ENCODE results near the gene S100A3. TPM values are rescaled to one million over a fixed set of nuclear protein-coding genes. Genes with fewer than 3 reads are reported as not detected.
"Not testable (repeated sequence)": the region's sequence is repeated elsewhere in the genome, so short reads cannot be mapped to it uniquely, and the experiment has no call there.

Gene S100A3
- total RNA-seq, 2 donors from 2014 or later: 0.61 TPM; not detected in 1

GRCh38 chr1:153587314-153587713 is 38.3 kb upstream of the S100A3 start:
- intact Hi-C loops (cut with DNase I): no loop called here
- Histone ChIP-seq H3K9me3 (no peaks in the 10 kb centered on the region), H3K4me3 (no peak overlapping the region), H3K4me1 (no peaks in the 10 kb centered on the region), H3K27ac (no peak overlapping the region), H3K9ac (ENCODE audit: low read depth in 2 of 2, low read length in 2 of 2) (no peak overlapping the region), H3K27me3 (no peaks in the 10 kb centered on the region), H3K36me3 (no peaks in the 10 kb centered on the region)
- DNase-seq: no peak
- TF ChIP-seq CTCF (IDR thresholded peaks at IDR 0.05): no peak

DNA sequence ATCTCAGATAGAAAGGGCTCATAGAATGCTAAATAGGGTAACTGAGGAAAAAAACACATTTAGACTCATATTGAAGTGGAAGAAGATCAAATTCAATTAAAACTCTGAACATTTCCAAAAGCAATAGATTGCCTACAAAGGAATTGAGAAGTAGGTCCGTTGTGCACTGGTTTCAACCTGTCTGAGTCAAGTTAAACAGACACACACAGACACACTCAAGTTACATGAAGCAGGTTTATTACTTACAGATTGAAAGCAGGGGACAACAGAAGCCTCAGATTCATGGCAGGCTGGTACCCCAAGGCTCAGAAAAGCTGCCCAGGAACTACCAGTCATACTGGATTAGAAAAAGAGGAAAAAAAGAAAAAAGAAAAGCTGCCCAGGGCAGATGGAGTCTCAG is 37.3 kb upstream of the S100A3 start:
- no peak overlapping the region for H3K9ac ChIP-seq (ENCODE audit: low read depth in 2 of 2, low read length in 2 of 2)
- intact Hi-C loops (cut with DNase I): no loop called here
- H3K27me3 ChIP-seq: no peaks in the 10 kb centered on the region
- no peak for DNase-seq
- no peaks in the 10 kb centered on the region for H3K36me3 ChIP-seq
- no peak for TF ChIP-seq CTCF (IDR thresholded peaks at IDR 0.05)
- H3K27ac ChIP-seq: no peak overlapping the region
- no peaks in the 10 kb centered on the region for H3K4me1 ChIP-seq
- no peak overlapping the region for H3K4me3 ChIP-seq
- no peaks in the 10 kb centered on the region for H3K9me3 ChIP-seq

- intact Hi-C loops (cut with DNase I): no loop called here
- no peaks in the 10 kb centered on the region for H3K4me1 ChIP-seq
- H3K4me3 ChIP-seq: no peak overlapping the region
- TF ChIP-seq CTCF (IDR thresholded peaks at IDR 0.05): no peak
- no peak for DNase-seq
- no peak overlapping the region for H3K27ac ChIP-seq
- no peak overlapping the region for H3K9ac ChIP-seq (ENCODE audit: low read depth in 2 of 2, low read length in 2 of 2)
- H3K9me3 ChIP-seq: no peaks in the 10 kb centered on the region
- no peaks in the 10 kb centered on the region for H3K36me3 ChIP-seq
- no peaks in the 10 kb centered on the region for H3K27me3 ChIP-seq
Observed at GRCh38 chr1:153585006-153585405, 35.9 kb upstream of the S100A3 start.

DNA sequence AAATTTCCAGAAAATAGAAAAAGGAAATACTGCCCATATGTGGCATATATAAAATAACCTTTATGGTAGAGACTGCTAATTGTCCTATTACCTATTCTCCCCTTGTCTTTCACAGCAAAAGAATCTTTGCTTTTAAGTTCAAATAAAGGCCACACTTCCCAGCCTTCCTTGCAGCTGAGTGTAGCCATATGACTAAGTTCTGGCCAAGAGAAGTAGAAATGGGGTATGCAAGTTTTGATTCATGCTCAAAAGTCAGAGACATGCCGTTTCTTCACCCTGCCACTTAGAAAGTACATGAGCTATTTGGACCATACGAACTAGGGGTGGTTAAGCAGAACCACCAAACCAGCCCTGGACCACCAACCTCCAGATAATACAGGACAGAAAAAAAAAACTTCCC is 34.9 kb upstream of the S100A3 start:
- no peak overlapping the region for H3K27ac ChIP-seq

DNA sequence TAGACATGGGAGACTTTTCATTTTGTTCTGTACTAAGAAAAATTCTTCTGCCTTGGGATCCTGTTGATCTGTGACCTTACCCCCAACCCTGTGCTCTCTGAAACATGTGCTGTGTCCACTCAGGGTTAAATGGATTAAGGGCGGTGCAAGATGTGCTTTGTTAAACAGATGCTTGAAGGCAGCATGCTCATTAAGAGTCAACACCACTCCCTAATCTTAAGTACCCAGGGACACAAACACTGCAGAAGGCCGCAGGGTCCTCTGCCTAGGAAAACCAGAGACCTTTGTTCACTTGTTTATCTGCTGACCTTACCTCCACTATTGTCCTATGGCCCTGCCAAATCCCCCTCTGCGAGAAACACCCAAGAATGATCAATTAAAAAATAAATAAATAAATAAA is 34.5 kb upstream of the S100A3 start:
- H3K27ac ChIP-seq; H3K9ac ChIP-seq (ENCODE audit: low read depth in 2 of 2, low read length in 2 of 2); H3K36me3 ChIP-seq; H3K9me3 ChIP-seq; intact Hi-C loops (cut with DNase I); H3K4me3 ChIP-seq; H3K27me3 ChIP-seq; H3K4me1 ChIP-seq; DNase-seq: not testable (repeated sequence)

More for the DNA sequence above, 34.9 kb upstream of the S100A3 start:
- H3K9ac ChIP-seq (ENCODE audit: low read depth in 2 of 2, low read length in 2 of 2): no peak overlapping the region
- no peak overlapping the region for H3K4me3 ChIP-seq
- H3K36me3 ChIP-seq: no peaks in the 10 kb centered on the region
- H3K4me1 ChIP-seq: no peaks in the 10 kb centered on the region
- no peaks in the 10 kb centered on the region for H3K9me3 ChIP-seq
- no peaks in the 10 kb centered on the region for H3K27me3 ChIP-seq
- TF ChIP-seq CTCF (IDR thresholded peaks at IDR 0.05): no peak
- intact Hi-C loops (cut with DNase I): no loop called here
- DNase-seq: no peak

GRCh38 chr1:153582836-153583235 is 33.8 kb upstream of the S100A3 start:
- H3K4me1 ChIP-seq; H3K36me3 ChIP-seq; H3K4me3 ChIP-seq; H3K27me3 ChIP-seq; H3K9ac ChIP-seq (ENCODE audit: low read depth in 2 of 2, low read length in 2 of 2); DNase-seq; intact Hi-C loops (cut with DNase I); H3K27ac ChIP-seq; H3K9me3 ChIP-seq: not testable (repeated sequence)

- no peak for TF ChIP-seq CTCF (IDR thresholded peaks at IDR 0.05)
- Histone ChIP-seq H3K9ac (ENCODE audit: low read depth in 2 of 2, low read length in 2 of 2) (no peak overlapping the region), H3K9me3 (no peaks in the 10 kb centered on the region), H3K27me3 (no peaks in the 10 kb centered on the region), H3K27ac (no peak overlapping the region), H3K36me3 (no peaks in the 10 kb centered on the region), H3K4me1 (no peaks in the 10 kb centered on the region), H3K4me3 (no peak overlapping the region)
- no peak for DNase-seq
- intact Hi-C loops (cut with DNase I): loop anchor here (10.0 kb wide), 2 partner anchors 86 to 176 kb away; no protein-coding TSS in a partner anchor
Observed at GRCh38 chr1:153578936-153579335, 29.9 kb upstream of the S100A3 start.

Measured in colonic mucosa (tissue), 4 donors.